ENCODE data around the gene CASP3.

- TF ChIP-seq FOXM1 (IDR thresholded peaks at IDR 0.05; ENCODE audit: borderline replicate concordance): no peak
- TF ChIP-seq BHLHE40 (IDR thresholded peaks at IDR 0.05; ENCODE audit: borderline replicate concordance): no peak
- TF ChIP-seq SP1 (IDR thresholded peaks at IDR 0.05): no peak
- TF ChIP-seq PKNOX1 (IDR thresholded peaks at IDR 0.05): no peak
- no peak for TF ChIP-seq FOXK2 (IDR thresholded peaks at IDR 0.05)
These were observed 21.1 kb downstream of the CASP3 start for GRCh38 chr4:184628103-184628502.

Data from HEK293T (cell line).